HG03558 (cell line): Measurements from ENCODE around the gene SCN1A.
"Not testable (repeated sequence)": the region's sequence is repeated elsewhere in the genome, so short reads cannot be mapped to it uniquely, and the experiment has no call there.

Experiments used
- ATAC-seq: cut with Tn5 transposase; IDR thresholded peaks from one replicate; pipeline ENCODE4 v1.9.1; 2021; ENCODE audit warnings: moderate number of reproducible peaks; ENCODE audit not compliant: unreplicated experiment; ENCODE audit errors: extremely low read depth

The SCN1A gene

GRCh38 chr2:166127217-166128155 lies at the start of gene SCN1A:
Gene SCN1A, minus strand, starts transcription at chr2:166128020. Its CDS starts 54,399 bp downstream, at chr2:166073621.
- no peak for ATAC-seq

- no peak for ATAC-seq
Observed at GRCh38 chr2:166173263-166173662, 45.4 kb upstream of the SCN1A start.

- no peak for ATAC-seq
Observed at GRCh38 chr2:166171216-166171615, 43.4 kb upstream of the SCN1A start.

GRCh38 chr2:166170356-166170755 lies 42.5 kb upstream of the SCN1A start:
- no peak for ATAC-seq

- no peak for ATAC-seq
Observed at GRCh38 chr2:166167449-166167848, 39.6 kb upstream of the SCN1A start.

- ATAC-seq: no peak
Observed at GRCh38 chr2:166163775-166164174, 36.0 kb upstream of the SCN1A start.

GRCh38 chr2:166158546-166158945 lies 30.7 kb upstream of the SCN1A start:
- no peak for ATAC-seq

GRCh38 chr2:166157578-166157977 lies 29.8 kb upstream of the SCN1A start:
- ATAC-seq: no peak

- ATAC-seq: no peak
Observed at GRCh38 chr2:166156985-166157490, 29.2 kb upstream of the SCN1A start.

GRCh38 chr2:166155589-166155988 lies 27.8 kb upstream of the SCN1A start:
- ATAC-seq: no peak

GRCh38 chr2:166154685-166155338 lies 27.0 kb upstream of the SCN1A start:
- no peak for ATAC-seq

- ATAC-seq: no peak
Observed at GRCh38 chr2:166152064-166152463, 24.2 kb upstream of the SCN1A start.

GRCh38 chr2:166148500-166149400 lies 20.9 kb upstream of the SCN1A start:
- ATAC-seq: no peak

GRCh38 chr2:166147883-166148282 lies 20.1 kb upstream of the SCN1A start:
- ATAC-seq: no peak

- ATAC-seq: no peak
Observed at GRCh38 chr2:166144071-166144470, 16.3 kb upstream of the SCN1A start.

GRCh38 chr2:166140932-166141331 lies 13.1 kb upstream of the SCN1A start:
- no peak for ATAC-seq

- ATAC-seq: no peak
Observed at GRCh38 chr2:166140475-166140874, 12.7 kb upstream of the SCN1A start.

- not testable (repeated sequence) for ATAC-seq
Observed at GRCh38 chr2:166139479-166139878, 11.7 kb upstream of the SCN1A start.

- ATAC-seq: no peak
Observed at GRCh38 chr2:166138667-166139066, 10.8 kb upstream of the SCN1A start.

- ATAC-seq: no peak
Observed at GRCh38 chr2:166138144-166138543, 10.3 kb upstream of the SCN1A start.
